A673 (cell line): Measurements from ENCODE around the gene TATDN2. TPM values are rescaled to one million over a fixed set of nuclear protein-coding genes. Genes with fewer than 3 reads are reported as not detected.

Experiments used
- BruUV-seq: library from RNA; stranded (reverse); fragments of 400-500 nt; replicated peaks from 2 replicates; lab custom pipeline; 2021; lab: Mats Ljungman, UMichigan
- CTCF ChIA-PET: fragments of 300-600 bp; sonication (Branson Sonifier 250); formaldehyde crosslinking; loops from one replicate; lab custom pipeline; 2022; ENCODE audit warnings: antibody characterized with exemption; lab: Charles Lee
- POLR2A ChIA-PET: fragments of 300-600 bp; sonication (Branson Sonifier 250); formaldehyde crosslinking; loops from one replicate; lab custom pipeline; 2022; ENCODE audit warnings: antibody characterized with exemption; ENCODE audit not compliant: low non-redundant PET; lab: Charles Lee
- DNase-seq: peaks from one replicate; pipeline ENCODE4 v3.0.0-alpha.2; 2015; ENCODE audit warnings: low spot score
- H3K27ac ChIP-seq: fragments of 200-600 bp; sonication (generic); 2 replicates; pipeline ENCODE4 v1.5.1; 2016; ENCODE audit warnings: mixed run types, low read depth, mild to moderate bottlenecking, mixed read lengths, antibody characterized with exemption, low read length; ENCODE audit not compliant: poor library complexity, severe bottlenecking
- H3K27me3 ChIP-seq: fragments of 200-600 bp; sonication (generic); replicated peaks from 2 replicates; pipeline ENCODE4 v1.6.1; 2017; ENCODE audit warnings: mixed run types, low read depth, mild to moderate bottlenecking, mixed read lengths, antibody characterized with exemption, low read length; ENCODE audit not compliant: insufficient read depth, poor library complexity
- H3K36me3 ChIP-seq: fragments of 200-600 bp; sonication (generic); 2 replicates; pipeline ENCODE4 v1.6.1; 2016; ENCODE audit warnings: mixed run types, mild to moderate bottlenecking, mixed read lengths, antibody characterized with exemption, low read length; ENCODE audit not compliant: insufficient read depth, poor library complexity, severe bottlenecking
- H3K4me1 ChIP-seq: fragments of 200-600 bp; sonication (generic); 2 replicates; pipeline ENCODE4 v1.6.1; 2017; ENCODE audit warnings: mixed run types, mild to moderate bottlenecking, mixed read lengths, antibody characterized with exemption, low read length; ENCODE audit not compliant: insufficient read depth, poor library complexity, severe bottlenecking
- H3K4me3 ChIP-seq: fragments of 200-600 bp; sonication (generic); 2 replicates; pipeline ENCODE4 v1.5.1; 2016; ENCODE audit warnings: low read depth, mixed run types, mild to moderate bottlenecking, mixed read lengths, low read length; ENCODE audit not compliant: poor library complexity, severe bottlenecking
- H3K9me3 ChIP-seq: fragments of 200-600 bp; sonication (generic); 2 replicates; pipeline ENCODE4 v1.6.1; 2016; ENCODE audit warnings: mixed run types, low read depth, mild to moderate bottlenecking, mixed read lengths, antibody characterized with exemption, low read length; ENCODE audit not compliant: poor library complexity, severe bottlenecking
- EZH2 ChIP-seq: fragments of 200-600 bp; sonication (generic); IDR thresholded peaks from 2 replicates; pipeline ENCODE4 v1.6.1; 2017; ENCODE audit warnings: borderline replicate concordance, low read depth, mild to moderate bottlenecking, mixed read lengths, antibody characterized with exemption, low read length; ENCODE audit not compliant: poor library complexity, severe bottlenecking
- intact Hi-C: fragments of 100-400 bp; cut with micrococcal nuclease; formaldehyde crosslinking; loops from one replicate; pipeline ENCODE4 v1.10.0; 2022; ENCODE audit not compliant: unreplicated experiment
- total RNA-seq: library from RNA; stranded (reverse); gene quantifications from 2 replicates; pipeline ENCODE4 v1.2.3, GENCODE V29; 2021
- TF ChIP-seq, protein P1 (sequence below): fragments of 300-800, 200-600 bp; sonication (generic); conservative IDR thresholded peaks from 2 replicates; pipeline ENCODE4 v1.5.1; 2017; ENCODE audit warnings: low read depth, mild to moderate bottlenecking, antibody characterized with exemption, low read length, moderate library complexity, mixed read lengths

TATDN2 gene
- total RNA-seq, 1 experiment from 2014 or later, result 42.0 TPM

DNA sequence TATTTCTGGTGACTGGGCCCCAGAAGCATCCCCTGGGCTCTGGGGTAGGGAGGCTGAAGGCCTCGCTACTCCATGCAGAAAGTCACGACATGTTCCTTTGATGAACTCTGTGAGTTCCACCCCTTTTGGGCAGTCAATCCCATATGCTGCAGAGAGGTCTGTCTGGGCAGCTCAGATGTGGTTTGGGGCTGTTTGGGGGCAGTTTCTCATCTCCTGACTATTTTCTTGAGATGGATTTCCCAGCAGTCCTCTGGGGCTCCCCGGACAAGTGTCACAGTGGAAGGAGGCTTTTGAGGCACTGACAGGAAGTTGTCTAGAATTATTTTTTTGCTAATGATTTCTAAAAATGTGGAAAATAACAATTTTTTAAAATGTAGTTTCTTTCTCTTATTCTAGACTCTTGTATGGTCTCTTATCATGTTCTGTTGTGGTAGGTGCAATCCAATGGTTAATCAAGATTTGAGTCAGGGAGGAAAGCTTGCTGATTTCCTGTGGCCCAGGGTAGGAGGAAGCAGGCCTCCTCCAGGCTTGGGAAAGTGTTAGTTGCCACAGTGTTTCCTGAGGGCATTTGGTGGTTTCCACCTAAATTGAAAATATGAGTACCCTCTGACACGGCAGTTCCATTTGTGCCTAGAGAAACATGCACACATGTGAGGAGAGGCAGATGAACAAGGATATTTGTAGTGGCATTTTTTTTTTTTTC lies 19.9 kb upstream of the TATDN2 start:
- CTCF ChIA-PET, result no interaction called here
- Histone ChIP-seq H3K27ac (no peak overlapping the region), H3K4me1 (no peaks in the 10 kb centered on the region), H3K9me3 (no peaks in the 10 kb centered on the region), H3K4me3 (no peak overlapping the region), H3K36me3 (no peaks in the 10 kb centered on the region), H3K27me3 (no peaks in the 10 kb centered on the region)
- intact Hi-C loops, result no loop called here
- no TSS peak for BruUV-seq
- POLR2A ChIA-PET, result no interaction called here
- DNase-seq, result no peak
- no peak for TF ChIP-seq EZH2
- TF ChIP-seq, protein P1, sequence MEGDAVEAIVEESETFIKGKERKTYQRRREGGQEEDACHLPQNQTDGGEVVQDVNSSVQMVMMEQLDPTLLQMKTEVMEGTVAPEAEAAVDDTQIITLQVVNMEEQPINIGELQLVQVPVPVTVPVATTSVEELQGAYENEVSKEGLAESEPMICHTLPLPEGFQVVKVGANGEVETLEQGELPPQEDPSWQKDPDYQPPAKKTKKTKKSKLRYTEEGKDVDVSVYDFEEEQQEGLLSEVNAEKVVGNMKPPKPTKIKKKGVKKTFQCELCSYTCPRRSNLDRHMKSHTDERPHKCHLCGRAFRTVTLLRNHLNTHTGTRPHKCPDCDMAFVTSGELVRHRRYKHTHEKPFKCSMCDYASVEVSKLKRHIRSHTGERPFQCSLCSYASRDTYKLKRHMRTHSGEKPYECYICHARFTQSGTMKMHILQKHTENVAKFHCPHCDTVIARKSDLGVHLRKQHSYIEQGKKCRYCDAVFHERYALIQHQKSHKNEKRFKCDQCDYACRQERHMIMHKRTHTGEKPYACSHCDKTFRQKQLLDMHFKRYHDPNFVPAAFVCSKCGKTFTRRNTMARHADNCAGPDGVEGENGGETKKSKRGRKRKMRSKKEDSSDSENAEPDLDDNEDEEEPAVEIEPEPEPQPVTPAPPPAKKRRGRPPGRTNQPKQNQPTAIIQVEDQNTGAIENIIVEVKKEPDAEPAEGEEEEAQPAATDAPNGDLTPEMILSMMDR, result no peak

DNA sequence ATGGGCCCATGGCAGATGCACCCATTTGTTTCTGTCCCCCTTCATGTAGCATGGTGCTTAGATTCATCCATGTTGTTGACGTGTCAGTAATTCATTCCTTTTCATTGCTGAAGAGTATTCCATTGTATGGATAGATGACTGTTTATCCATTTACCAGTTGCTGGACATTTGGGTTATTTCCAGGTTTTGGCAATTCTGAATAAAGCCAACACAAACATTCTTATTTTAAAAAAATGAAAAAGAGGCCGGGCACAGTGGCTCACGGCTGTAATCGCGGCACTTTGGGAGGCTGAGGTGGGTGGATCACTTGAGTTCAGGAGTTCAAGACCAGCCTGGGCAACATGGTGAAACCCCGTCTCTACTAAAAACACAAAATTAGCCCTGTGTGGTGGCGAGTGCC lies 18.7 kb upstream of the TATDN2 start:
- H3K27me3 ChIP-seq, result no peaks in the 10 kb centered on the region
- no peaks in the 10 kb centered on the region for H3K9me3 ChIP-seq
- intact Hi-C loops, result no loop called here
- BruUV-seq, result no TSS peak
- H3K36me3 ChIP-seq, result no peaks in the 10 kb centered on the region
- ChIA-PET CTCF (no interaction called here), POLR2A (no interaction called here)
- no peak overlapping the region for H3K27ac ChIP-seq
- no peaks in the 10 kb centered on the region for H3K4me1 ChIP-seq
- no peak overlapping the region for H3K4me3 ChIP-seq
- no peak for DNase-seq
- no peak for TF ChIP-seq EZH2
- TF ChIP-seq, protein P1, result no peak

DNA sequence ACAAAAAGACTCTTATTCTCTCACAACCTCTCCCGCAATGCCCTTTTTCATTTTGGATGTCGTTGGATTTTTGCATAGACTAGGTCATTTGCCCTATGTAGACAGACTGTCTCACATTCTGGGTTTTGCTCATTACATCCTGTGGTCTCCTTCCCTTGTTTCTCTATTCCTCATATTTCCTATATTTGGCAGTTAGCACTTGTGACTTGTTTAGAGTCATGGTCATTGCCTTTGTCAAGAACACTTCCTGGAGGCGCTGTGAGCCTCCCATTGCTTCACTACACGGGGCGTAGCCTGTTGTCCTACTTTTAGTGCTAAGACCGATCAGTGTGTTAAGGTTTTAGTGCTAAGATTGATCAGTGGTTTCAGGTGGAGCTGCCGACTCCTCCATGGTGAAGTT lies 16.1 kb upstream of the TATDN2 start:
- Histone ChIP-seq H3K27me3 (no peaks in the 10 kb centered on the region), H3K4me3 (no peak overlapping the region), H3K36me3 (no peaks in the 10 kb centered on the region), H3K4me1 (no peaks in the 10 kb centered on the region), H3K9me3 (no peaks in the 10 kb centered on the region), H3K27ac (no peak overlapping the region)
- TF ChIP-seq, protein P1, result no peak
- no peak for TF ChIP-seq EZH2
- BruUV-seq, result no TSS peak
- intact Hi-C loops, result no loop called here
- POLR2A ChIA-PET, result no interaction called here
- no peak for DNase-seq
- CTCF ChIA-PET, result no interaction called here
